ENCODE measurements around the gene CCNB1.
"Not testable (repeated sequence)": the region's sequence is repeated elsewhere in the genome, so short reads cannot be mapped to it uniquely, and the experiment has no call there.

CCNB1 gene
- 4.4 to 9.9 (median 6.6) reads per million in 4 experiments for total RNA-seq

DNA sequence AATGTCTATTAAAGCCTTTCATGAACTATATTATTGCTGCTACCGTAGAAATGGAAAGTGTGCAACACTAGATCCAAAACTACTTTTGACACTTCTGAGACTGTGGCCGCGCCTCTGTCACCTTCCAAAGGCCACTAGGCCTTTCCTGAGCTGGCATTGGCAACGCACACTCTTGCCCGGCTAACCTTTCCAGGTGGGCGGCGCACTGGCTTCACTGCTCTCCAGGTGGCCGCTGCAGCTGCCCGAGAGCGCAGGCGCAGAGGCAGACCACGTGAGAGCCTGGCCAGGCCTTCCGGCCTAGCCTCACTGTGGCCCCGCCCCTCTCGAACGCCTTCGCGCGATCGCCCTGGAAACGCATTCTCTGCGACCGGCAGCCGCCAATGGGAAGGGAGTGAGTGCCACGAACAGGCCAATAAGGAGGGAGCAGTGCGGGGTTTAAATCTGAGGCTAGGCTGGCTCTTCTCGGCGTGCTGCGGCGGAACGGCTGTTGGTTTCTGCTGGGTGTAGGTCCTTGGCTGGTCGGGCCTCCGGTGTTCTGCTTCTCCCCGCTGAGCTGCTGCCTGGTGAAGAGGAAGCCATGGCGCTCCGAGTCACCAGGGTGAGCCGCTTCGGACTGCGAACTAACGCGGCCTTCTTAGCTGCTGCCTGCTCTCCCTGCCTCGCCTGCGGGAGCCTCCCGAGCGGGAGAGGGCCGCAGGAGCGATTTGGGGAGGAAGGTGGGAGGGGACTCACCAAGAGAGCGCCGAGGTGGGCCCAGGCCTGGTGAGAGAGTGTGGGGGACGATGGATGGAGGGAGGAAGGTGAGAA is at the start of gene CCNB1:
Gene CCNB1 (plus strand): TSS at position 465 of the 807 bp plus-strand sequence. CDS start 113 bp downstream, at position 578.
- DNase-seq = peak; percentile 95

DNA sequence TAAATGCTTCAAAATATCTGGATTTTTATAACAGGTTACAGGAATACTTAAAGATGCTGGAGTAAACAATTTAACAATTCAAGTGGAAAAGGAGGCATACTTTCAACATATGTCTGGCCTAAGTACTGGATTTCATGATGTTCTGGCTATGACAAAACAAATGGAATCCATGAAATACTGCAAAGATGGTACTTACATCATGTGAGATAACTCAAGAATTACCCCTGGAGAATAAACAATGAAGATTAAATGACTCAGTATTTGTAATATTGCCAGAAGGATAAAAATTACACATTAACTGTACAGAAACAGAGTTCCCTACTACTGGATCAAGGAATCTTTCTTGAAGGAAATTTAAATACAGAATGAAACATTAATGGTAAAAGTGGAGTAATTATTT is 37.5 kb upstream of the CCNB1 start:
- no peak for DNase-seq

DNA sequence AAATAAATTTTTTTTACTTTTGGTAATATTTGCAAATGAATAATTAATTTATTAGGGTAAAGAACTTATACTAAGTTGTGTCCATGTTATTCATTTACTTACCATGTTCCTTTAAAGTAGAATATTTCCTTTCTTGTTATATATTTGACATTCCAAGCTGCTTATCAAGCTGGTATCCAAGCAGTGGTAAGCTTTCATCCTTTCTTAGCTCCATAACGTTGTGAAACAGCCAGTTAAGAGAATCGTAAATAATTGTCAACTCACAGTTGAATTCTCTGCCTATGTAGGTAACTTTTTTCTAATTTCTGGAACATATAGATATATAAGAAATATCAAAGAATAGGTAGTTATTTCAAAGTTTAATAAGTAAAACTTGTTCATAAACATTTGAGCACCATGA is 36.7 kb upstream of the CCNB1 start:
- no peak for DNase-seq

DNA sequence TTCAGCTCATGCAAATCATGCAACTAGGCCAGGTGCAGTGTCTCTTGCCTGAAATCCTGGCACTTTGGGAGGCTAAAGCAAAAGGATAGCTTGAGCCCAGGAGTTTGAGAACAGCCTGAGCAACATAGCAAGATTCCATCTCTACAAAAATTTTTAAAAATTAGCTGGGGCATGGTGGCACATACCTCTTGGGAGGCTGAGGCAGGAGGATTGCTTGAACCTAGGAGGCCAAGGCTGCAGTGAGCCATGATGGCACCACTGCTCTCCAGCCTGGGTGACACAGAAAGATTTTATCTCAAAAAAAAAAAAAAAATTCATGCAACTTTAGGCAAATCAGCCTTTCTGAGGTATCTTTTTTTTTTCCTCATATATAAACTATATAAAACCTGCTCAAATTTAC is 35.6 kb upstream of the CCNB1 start:
- no peak for DNase-seq

DNA sequence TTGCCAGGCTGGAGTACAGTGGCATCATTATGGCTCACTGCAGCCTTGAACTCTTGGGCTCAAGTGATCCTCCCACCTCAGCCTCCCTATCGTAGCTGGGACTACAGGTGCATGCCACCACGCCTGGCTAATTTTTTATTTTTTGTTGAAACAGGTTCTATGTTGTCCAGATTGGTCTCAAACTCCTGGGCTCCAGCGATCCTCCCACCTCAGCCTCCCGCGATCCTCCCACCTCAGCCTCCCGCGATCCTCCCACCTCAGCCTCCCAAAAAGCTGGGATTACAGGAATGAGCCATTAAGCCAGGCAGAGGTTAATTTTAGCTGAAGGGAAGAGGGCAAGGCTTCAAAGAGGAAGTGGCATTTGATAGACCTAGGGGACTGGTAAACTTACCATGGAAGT is 32.8 kb upstream of the CCNB1 start:
- no peak for DNase-seq

DNA sequence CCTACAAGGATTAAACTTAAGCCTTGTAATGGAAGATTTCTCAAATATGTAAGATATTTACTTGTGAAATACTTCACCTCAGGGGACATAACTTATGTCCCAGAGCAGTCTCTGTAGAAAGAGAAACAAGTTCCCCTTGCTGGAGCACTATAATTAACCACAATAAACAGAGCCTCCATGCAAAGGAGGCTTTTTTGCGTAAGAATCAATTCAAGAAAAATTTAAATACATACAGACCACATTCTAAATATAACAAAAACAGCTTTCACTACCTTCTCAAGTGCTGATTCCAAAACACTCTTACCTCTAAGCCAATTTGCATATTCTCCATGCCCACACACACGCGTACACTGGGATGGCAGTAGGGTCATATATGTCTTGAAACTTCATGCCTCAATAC is 30.7 kb upstream of the CCNB1 start:
- DNase-seq = no peak

DNA sequence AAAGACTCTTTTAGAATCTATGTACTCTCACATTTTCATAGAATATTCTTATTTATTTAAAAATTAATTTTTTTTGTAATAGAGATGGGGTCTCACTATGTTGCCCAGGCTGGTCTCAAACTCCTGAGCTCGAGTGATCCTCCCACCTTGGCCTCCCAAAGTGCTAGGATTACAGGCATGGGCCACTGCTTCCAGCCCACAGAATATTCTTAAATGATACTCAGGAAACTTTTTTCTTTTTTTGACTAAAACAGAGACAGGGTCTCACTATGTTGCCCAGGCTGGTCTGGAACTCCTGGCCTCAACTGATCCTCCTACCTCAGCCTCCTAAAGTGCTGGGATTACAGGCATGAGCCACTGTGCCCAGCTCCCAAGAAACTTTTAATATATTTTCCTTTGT is 29.7 kb upstream of the CCNB1 start:
- DNase-seq = not testable (repeated sequence)

GRCh38 chr5:69137807-69138206 is 29.1 kb upstream of the CCNB1 start:
- DNase-seq = no peak

- no peak for DNase-seq
Measured at GRCh38 chr5:69138766-69139165, 28.2 kb upstream of the CCNB1 start.

- not testable (repeated sequence) for DNase-seq
Measured at GRCh38 chr5:69140239-69140638, 26.7 kb upstream of the CCNB1 start.

- no peak for DNase-seq
Measured at GRCh38 chr5:69140827-69141226, 26.1 kb upstream of the CCNB1 start.

DNA sequence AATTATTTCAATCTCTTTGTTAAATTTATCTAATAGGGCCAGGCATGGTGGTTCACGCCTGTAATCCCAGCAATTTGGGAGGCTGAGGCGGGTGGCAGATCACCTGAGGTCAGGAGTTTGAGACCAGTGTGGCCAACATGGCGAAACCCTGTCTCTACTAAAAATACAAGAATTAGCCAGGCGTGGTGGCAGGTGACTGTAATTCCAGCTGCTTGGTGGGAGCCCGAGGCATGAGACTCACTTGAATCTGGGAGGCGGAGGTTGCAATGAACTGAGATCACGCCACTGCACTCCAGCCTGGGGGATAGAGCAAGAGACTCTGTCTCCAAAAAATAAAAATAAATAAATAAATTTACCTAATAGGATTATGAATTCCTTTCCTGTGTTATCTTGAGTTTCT is 18.4 kb upstream of the CCNB1 start:
- not testable (repeated sequence) for DNase-seq

DNA sequence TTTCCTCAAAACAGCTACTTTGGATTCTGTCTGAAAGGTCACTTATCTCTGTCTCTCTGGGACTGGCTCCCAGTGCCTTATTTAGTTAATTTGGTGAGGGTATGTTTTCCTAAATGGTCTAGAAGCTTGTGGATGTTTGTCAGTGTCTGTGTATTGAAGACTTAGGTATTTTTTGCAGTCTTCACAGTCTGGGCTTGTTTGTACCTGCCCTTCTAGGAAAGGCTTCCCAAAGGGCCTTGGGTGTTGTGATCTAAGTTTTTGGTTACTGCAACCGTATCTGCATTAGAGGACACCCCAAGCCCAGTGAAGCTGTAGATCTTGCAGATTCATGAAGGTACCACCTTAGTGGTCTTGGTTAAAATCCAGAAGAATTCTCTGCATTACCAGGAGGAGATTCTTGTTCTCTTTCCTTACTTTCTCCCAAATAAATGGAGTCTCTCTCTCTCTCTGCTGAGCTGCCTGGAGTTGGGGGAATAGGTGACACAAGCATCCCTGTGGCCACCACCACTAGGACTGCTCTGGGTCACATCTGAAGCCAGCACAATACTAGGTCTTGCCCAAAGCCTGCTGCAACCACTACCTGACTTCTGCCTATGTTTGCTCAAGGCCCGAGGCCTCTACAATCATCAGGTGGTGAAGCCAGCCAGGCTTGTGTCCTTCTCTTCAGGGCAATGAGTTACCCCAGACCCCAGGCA is 17.8 kb upstream of the CCNB1 start:
- no peak for DNase-seq

DNA sequence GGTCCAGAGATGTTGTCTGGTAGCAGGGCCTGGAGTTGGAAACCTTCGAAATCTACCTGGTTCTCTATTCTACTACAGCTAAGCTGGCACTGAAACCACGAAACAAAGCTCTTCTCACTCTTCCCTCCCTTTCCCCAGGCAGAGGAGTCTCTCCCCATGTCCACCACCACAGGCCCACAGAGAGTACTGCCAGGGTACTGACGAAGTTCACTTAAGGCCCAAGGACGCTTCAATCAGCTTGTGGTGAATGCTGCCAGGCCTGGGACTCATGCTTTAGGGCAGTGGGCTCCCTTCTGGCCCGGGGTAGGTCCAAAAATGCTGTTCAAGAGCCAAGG is 17.3 kb upstream of the CCNB1 start:
- DNase-seq = no peak

DNA sequence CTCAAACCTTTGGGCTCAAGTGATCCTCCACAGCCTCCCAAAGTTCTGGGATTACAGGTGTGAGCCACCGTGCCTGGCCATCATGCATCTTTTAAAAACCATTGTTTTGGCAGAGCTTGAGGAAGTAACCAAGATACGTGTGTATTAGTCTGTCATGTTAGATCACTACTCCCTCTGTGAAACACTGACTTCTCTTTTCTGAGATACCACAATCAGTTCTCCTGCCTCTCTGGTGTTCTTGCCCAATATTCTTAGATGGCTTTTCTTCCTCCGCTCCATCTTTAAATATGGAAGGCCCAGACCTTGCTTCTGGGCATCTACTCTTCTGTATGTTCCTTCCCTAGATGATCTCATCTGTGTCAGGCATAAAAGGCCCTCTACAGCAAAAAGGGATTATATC is 14.2 kb upstream of the CCNB1 start:
- no peak for DNase-seq

GRCh38 chr5:69156456-69156855 is 10.5 kb upstream of the CCNB1 start:
- no peak for DNase-seq

DNA sequence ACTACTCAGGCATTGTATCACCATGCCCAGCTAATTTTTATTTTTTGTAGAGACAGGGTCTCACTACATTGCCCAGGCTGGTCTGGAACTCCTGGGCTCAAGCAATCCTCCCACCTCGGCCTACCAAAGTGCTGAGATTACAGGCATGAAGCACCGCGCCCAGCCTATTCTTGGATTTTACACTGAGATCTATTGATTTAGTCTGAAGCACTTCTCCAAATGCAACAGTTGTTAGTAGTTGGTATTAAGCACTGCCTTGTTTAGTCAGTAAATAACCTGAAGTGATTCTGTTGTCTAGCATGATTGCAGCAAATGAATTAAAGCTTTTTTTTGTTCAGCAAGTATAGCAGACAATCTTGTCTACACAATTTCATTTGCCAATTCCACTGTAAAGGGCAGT is 8.9 kb upstream of the CCNB1 start:
- DNase-seq = no peak

DNA sequence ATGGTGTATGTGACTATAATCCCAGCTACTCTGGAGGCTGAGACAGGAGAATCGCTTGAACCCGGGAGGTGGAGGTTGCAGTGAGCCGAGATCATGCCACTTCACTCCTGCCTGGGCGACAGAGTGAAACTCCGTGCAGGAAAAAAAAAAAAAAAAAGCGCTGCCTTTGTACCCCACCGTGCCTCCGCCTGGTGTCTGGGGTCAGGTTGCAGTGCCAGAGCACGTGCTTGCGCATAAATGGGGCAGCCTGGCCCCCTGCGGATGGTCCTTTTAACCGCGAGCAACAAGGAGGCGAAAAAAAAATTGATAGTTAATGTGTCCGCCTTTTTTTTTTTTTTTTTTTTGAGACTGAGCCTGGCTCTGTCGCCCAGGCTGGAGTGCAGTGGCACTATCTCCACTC is 6.3 kb upstream of the CCNB1 start:
- DNase-seq = no peak

DNA sequence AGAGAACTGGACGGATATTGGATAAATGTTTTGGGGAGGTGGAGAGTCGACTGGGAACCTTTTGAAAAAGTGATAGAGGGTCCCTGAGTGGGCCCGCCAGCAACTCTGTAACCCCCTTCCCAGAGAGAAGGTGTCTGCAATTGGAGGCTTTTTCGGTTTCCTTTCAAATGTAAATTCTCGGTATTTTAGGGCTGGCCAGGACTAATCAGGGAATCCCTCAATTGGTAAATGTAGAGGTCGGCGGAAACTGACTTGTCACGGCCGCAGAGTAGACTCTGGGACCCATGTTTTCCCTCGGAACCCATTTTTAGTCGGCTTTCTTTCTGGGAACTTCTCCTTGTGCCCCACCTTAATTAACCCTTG is 524 bp downstream of the CCNB1 start:
- DNase-seq = no peak

DNA sequence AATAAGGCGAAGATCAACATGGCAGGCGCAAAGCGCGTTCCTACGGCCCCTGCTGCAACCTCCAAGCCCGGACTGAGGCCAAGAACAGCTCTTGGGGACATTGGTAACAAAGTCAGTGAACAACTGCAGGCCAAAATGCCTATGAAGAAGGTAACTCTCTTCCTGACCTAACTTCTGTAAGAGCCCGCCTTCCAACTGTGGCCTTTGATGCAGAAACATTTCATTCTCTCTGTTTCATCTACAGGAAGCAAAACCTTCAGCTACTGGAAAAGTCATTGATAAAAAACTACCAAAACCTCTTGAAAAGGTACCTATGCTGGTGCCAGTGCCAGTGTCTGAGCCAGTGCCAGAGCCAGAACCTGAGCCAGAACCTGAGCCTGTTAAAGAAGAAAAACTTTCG is 979 bp downstream of the CCNB1 start:
- DNase-seq = no peak

DNA sequence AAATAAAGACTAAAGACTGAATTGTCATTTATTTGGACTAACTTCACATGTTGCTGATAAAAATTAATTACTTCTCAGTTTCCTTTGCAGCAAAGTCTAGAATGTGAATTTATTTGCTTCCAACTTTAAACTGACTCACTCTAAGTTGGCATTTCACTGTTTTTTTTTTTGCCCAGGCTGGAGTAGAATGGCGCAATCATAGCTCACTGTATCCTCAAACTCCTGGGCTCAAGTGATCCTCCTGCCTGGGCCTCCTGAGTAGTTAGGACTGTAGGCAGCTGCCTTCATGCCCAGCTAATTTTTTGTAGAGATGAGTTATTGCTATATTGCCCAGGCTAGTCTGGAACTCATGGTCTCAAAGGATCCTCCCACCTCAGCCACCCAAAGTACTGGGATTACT is 3.5 kb downstream of the CCNB1 start:
- DNase-seq = no peak

DNA sequence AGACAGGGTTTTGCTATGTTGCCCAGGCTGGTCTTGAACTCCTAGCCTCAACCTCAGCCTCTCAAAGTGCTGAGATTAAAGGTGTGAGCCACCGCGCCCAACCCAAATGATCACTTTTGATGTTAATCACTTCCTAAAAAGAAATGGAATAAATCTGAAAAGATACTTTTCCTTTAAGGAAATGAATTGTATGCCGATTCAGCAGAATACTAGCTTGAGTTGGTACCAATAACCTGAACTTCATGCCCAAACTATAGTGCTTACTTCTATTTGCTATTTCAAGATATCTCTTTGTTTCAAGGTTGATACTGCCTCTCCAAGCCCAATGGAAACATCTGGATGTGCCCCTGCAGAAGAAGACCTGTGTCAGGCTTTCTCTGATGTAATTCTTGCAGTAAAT is 4.0 kb downstream of the CCNB1 start:
- DNase-seq = no peak

- DNase-seq = not testable (repeated sequence)
Measured at GRCh38 chr5:69181659-69182293, 14.8 kb downstream of the CCNB1 start.

DNA sequence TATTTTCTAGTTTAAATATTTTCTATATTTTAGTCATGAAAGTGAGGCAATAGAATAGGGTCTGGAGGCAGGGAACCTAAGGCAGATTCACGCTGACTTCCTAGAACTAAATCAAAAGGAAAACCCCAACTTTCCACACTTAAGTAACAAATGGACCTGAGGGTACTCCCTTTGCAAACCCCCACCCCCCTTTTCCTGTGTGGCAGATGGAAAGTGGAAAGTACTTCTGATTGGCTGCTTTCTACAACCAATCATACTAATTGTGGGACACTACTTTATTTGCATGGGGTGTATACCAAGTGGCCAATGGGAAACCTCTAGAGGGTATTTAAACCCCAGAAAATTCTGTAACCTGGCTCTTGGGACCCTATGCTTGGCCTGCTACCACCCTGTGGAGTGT is 17.7 kb downstream of the CCNB1 start:
- DNase-seq = no peak

Data from effector CD8-positive, alpha-beta T cell (primary cell).